A549 (cell line): ENCODE results near the gene NEK11.

Source experiments
- CTCF ChIP-seq: fragments of >200 bp; sonication (Bioruptor Twin); formaldehyde crosslinking; IDR thresholded peaks from 3 replicates; pipeline ENCODE4 v1.5.1; 2016
- EP300 ChIP-seq, 2 experiments: fragments of >200 bp; sonication (Bioruptor Twin); formaldehyde crosslinking; IDR thresholded peaks; 2 replicates in 1 of 2; 3 replicates in 1 of 2; pipeline ENCODE4 v1.6.1; 2016 to 2017
- MAX ChIP-seq: IDR thresholded peaks from 2 replicates; pipeline ENCODE4 v1.6.1; 2012
- NR3C1 ChIP-seq: fragments of >200 bp; sonication (Bioruptor Twin); formaldehyde crosslinking; IDR thresholded peaks from 3 replicates; pipeline ENCODE4 v1.6.1; 2017
- PHF8 ChIP-seq: fragments of 200-600 bp; sonication (generic); IDR thresholded peaks from 2 replicates; pipeline ENCODE4 v1.6.1; 2016; ENCODE audit warnings: low read depth, mild to moderate bottlenecking, antibody characterized with exemption, moderate library complexity, borderline replicate concordance
- POLR2A ChIP-seq: IDR thresholded peaks from 2 replicates; pipeline ENCODE4 v1.6.1; 2012; ENCODE audit warnings: mild to moderate bottlenecking, low read length
- SMC3 ChIP-seq: fragments of >200 bp; sonication (Bioruptor Twin); formaldehyde crosslinking; IDR thresholded peaks from 3 replicates; pipeline ENCODE4 v1.6.1; 2018; ENCODE audit warnings: inconsistent platforms

GRCh38 chr3:131282967-131283366 is 256.3 kb downstream of the NEK11 start:
- TF ChIP-seq EP300 (IDR thresholded peaks at IDR 0.05): no peak
- TF ChIP-seq CTCF: no peak
- TF ChIP-seq PHF8: no peak
- no peak for TF ChIP-seq MAX
- no peak for TF ChIP-seq SMC3
- TF ChIP-seq POLR2A: no peak
- no peak for TF ChIP-seq NR3C1
